ENCODE data around the gene GRK1. TPM values are rescaled to one million over a fixed set of nuclear protein-coding genes. Genes with fewer than 3 reads are reported as not detected.
A peak's percentile ranks its signal among the peaks of the same experiment; 100 is the strongest.

The GRK1 gene
- total RNA-seq, 4 donors from 2014 or later, result not detected

- Histone ChIP-seq H3K9me3 (no peaks in the 10 kb centered on the region), H3K27ac (no peak overlapping the region)
- no peak for DNase-seq
Measured at GRCh38 chr13:113756441-113757097, 89.5 kb downstream of the GRK1 start.

GRCh38 chr13:113758651-113759524 lies 91.9 kb downstream of the GRK1 start, which contains the start of gene TMEM255B:
TMEM255B (plus strand) TSS chr13:113759226; CDS start chr13:113759270, 44 bp downstream.
- in situ Hi-C loops (cut with MboI; ENCODE audit: low pct_ligation_motif_present in 1 of 4, low pct_unique_long_range_greater_than_20kb in 1 of 4, low sequenced_read_pairs in 3 of 4) (no loop called here), intact Hi-C loops (cut with DNase I; ENCODE audit: low total_unique reads) (no loop called here)
- peak; percentile 88 for DNase-seq
- Histone ChIP-seq H3K27ac (peak within 1 kb of the TSS; percentile 62 to 81 (median 73)), H3K4me1 (peaks cover 7 to 16% (median 14%) of the 10 kb centered on the region in 4 donors), H3K9me3 (no peaks in the 10 kb centered on the region), H3K4me3 (peak within 1 kb of the TSS; percentile 52 to 70 (median 55)), H3K36me3 (no peaks in the 10 kb centered on the region), H3K27me3 (peaks cover 32% of the 10 kb centered on the region)
- TF ChIP-seq POLR2A (IDR thresholded peaks at IDR 0.05), result peak; percentile 31
- TF ChIP-seq CTCF (IDR thresholded peaks at IDR 0.05), result peak in 4 of 5 experiments; percentile 30 to 56 (median 44)
- no peak for TF ChIP-seq EP300 (IDR thresholded peaks at IDR 0.05; ENCODE audit: low read depth)
- peak in 1 of 3 donors; percentile 8 for TF ChIP-seq POLR2AphosphoS5 (IDR thresholded peaks at IDR 0.05)
- 0 to 1% methylated on average over 6 to 73 of the region's 80 CpGs for WGBS, 2 donors (ENCODE audit: low coverage in 1 of 2)

More at GRCh38 chr13:113756441-113757097, 89.5 kb downstream of the GRK1 start:
- intact Hi-C loops (cut with DNase I; ENCODE audit: low total_unique reads) (no loop called here), in situ Hi-C loops (cut with MboI; ENCODE audit: low pct_ligation_motif_present in 1 of 4, low pct_unique_long_range_greater_than_20kb in 1 of 4, low sequenced_read_pairs in 3 of 4) (no loop called here)
- H3K27me3 ChIP-seq, result peaks cover 30% of the 10 kb centered on the region
- H3K4me1 ChIP-seq, result peaks cover 7 to 16% (median 14%) of the 10 kb centered on the region in 4 donors
- H3K36me3 ChIP-seq, result no peaks in the 10 kb centered on the region
- H3K4me3 ChIP-seq, result no peak overlapping the region
- WGBS, 2 donors (ENCODE audit: low coverage in 1 of 2), result 88 to 91% methylated on average over 9 to 20 of the region's 20 CpGs
- no peak for TF ChIP-seq CTCF (IDR thresholded peaks at IDR 0.05)
- no peak for TF ChIP-seq POLR2A (IDR thresholded peaks at IDR 0.05)

GRCh38 chr13:113759525-113760137 lies 92.6 kb downstream of the GRK1 start:
- no peak for DNase-seq
- Histone ChIP-seq H3K27me3 (peaks cover 31% of the 10 kb centered on the region), H3K9me3 (no peaks in the 10 kb centered on the region), H3K36me3 (no peaks in the 10 kb centered on the region), H3K4me1 (peaks cover 7 to 16% (median 14%) of the 10 kb centered on the region in 4 donors), H3K4me3 (peak overlapping the region; percentile 52 to 70 (median 55)), H3K27ac (peak overlapping the region; percentile 62 to 81 (median 73))
- whole genome bisulfite sequencing, 2 donors (ENCODE audit: low coverage in 1 of 2), result 0 to 3% methylated on average over 14 to 26 of the region's 26 CpGs
- no peak for TF ChIP-seq EP300 (IDR thresholded peaks at IDR 0.05; ENCODE audit: low read depth)
- in situ Hi-C loops (cut with MboI; ENCODE audit: low pct_ligation_motif_present in 1 of 4, low pct_unique_long_range_greater_than_20kb in 1 of 4, low sequenced_read_pairs in 3 of 4), result no loop called here
- intact Hi-C loops (cut with DNase I; ENCODE audit: low total_unique reads), result no loop called here

GRCh38 chr13:113761136-113761535 lies 94.1 kb downstream of the GRK1 start:
- Histone ChIP-seq H3K9me3 (no peaks in the 10 kb centered on the region), H3K4me3 (no peak overlapping the region), H3K4me1 (peaks cover 7 to 16% (median 14%) of the 10 kb centered on the region in 4 donors), H3K27ac (no peak overlapping the region), H3K36me3 (no peaks in the 10 kb centered on the region), H3K27me3 (peaks cover 28% of the 10 kb centered on the region)
- intact Hi-C loops (cut with DNase I; ENCODE audit: low total_unique reads), result no loop called here
- no peak for DNase-seq
- TF ChIP-seq POLR2A (IDR thresholded peaks at IDR 0.05), result no peak
- no peak for TF ChIP-seq EP300 (IDR thresholded peaks at IDR 0.05; ENCODE audit: low read depth)
- TF ChIP-seq CTCF (IDR thresholded peaks at IDR 0.05), result no peak
- TF ChIP-seq POLR2AphosphoS5 (IDR thresholded peaks at IDR 0.05), result no peak
- in situ Hi-C loops (cut with MboI; ENCODE audit: low pct_ligation_motif_present in 1 of 4, low pct_unique_long_range_greater_than_20kb in 1 of 4, low sequenced_read_pairs in 3 of 4), result no loop called here
- WGBS, 2 donors (ENCODE audit: low coverage in 1 of 2), result 70 to 84% methylated on average over 6 to 7 of the region's 7 CpGs
